ENCODE results near the gene ATAD1. TPM values are rescaled to one million over a fixed set of nuclear protein-coding genes. Genes with fewer than 3 reads are reported as not detected.
A peak's percentile ranks its signal among the peaks of the same experiment; 100 is the strongest.
"Not testable (repeated sequence)": the region's sequence is repeated elsewhere in the genome, so short reads cannot be mapped to it uniquely, and the experiment has no call there.

ATAD1 gene
- total RNA-seq, 8 experiments from 2014 or later, result 43.3 to 79.3 (median 62.7) TPM

DNA sequence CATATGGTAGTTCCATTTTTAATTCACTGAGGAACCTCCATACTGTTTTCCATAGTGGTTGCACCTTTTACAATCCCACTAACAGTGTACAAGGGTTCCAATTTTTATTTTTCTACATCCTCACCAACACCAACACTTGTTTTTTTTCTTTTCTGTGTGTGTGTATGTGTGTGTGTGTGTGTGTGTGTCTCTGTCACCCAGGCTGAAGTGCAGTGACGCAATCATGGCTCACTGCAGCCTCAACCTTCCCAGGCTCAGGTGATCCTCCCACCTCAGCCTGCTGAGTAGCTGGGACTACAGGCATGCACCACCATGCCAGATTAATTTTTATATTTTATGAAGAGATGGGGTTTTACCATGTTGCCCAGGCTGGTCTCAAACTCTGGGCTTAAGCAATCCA lies 79.8 kb downstream of the ATAD1 start:
- H3K27ac ChIP-seq; H3K4me1 ChIP-seq (replicated peaks in 1 of 2); H3K4me3 ChIP-seq; ATAC-seq (replicated peaks in 6 of 8): not testable (repeated sequence)
- in situ Hi-C loops (cut with MboI; ENCODE audit: low pct_unique_long_range_greater_than_20kb in 2 of 9, low sequenced_read_pairs in 9 of 9, unreplicated experiment in 9 of 9), result loop anchor here in 4 of 9 experiments (10.0 to 25.0 kb wide), 3 partner anchors 73 to 201 kb away; partner anchors contain the start of gene PAPSS2 (in 1 of the 4)
- 67 to 100% methylated on average over 1 of the region's 1 CpG; no CpG with 5 or more reads in 8 of the 10 experiments for WGBS, 10 experiments

DNA sequence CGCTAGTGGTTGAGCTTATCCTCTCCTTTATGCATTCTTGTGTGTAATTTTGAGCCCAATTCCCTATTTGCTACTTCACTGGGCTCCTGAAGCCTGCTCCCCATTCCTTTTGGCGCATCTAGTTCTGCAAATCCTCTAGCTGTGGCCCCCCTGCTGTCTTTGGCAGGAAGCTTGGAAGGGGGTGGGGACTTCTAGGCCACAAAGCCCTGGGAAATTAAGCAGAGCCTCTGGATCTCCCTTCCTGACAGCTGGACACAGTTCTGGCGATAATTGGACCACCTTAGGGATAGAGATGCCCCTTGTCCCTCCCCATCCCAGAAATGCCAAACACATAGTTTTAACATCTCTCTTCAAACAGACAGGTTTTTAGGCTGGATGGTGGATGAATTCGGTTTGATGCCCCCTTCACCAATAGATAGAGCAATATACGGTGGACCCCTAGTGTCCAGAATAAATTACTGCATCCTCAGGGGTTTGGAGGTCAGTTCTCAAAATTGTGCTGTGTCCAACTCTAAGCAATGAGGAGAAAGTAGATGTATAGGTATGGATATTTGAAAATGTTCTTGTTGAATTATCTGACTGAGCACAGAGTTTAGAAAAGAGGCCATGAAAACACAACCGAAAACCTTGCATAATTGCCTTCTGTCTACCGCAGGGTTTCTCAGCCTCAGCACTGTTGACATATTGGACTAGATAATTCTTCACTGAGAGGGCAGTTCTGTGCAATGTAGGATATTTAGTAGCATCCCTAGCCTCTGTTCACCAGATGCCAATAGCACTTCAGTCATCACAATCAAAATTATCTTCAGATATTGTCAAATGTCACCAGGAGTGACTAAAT lies 82.8 kb downstream of the ATAD1 start:
- WGBS, 10 experiments, result 23 to 85% (median 44%) methylated on average over 1 to 7 of the region's 7 CpGs
- Histone ChIP-seq H3K4me3 (no peak overlapping the region), H3K27ac (no peak overlapping the region), H3K4me1 (replicated peaks in 1 of 2) (no peaks in the 10 kb centered on the region)
- in situ Hi-C loops (cut with MboI; ENCODE audit: low pct_unique_long_range_greater_than_20kb in 2 of 9, low sequenced_read_pairs in 9 of 9, unreplicated experiment in 9 of 9), result loop anchor here in 4 of 9 experiments (10.0 to 25.0 kb wide), 3 partner anchors 70 to 198 kb away; partner anchors contain the start of gene PAPSS2 (in 1 of the 4)
- ATAC-seq (replicated peaks in 6 of 8), result peak; percentile 32 to 90 (median 69)

DNA sequence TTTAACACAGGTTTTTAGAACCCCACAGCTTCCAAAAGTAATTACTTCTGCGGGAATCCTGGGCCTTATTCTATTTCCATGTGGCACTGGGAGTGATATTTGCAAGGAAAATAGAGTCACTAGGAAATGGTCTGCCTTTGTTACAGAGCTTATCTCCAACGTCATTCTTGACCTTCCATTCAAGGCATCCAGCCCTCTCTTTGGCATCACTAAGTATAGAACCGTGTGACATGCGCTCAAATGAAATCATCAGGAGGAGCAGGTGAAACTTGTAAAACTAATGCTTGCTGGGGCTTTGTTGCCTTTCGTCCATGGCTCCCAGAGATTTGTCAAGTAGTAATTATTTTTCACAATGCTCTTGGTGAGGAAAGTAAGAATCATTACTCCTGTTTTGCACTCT lies 84.9 kb downstream of the ATAD1 start:
- Histone ChIP-seq H3K4me3 (no peak overlapping the region), H3K27ac (no peak overlapping the region), H3K4me1 (replicated peaks in 1 of 2) (no peaks in the 10 kb centered on the region)
- 50 to 100% (median 82%) methylated on average over 1 to 5 of the region's 5 CpGs for WGBS, 10 experiments
- in situ Hi-C loops (cut with MboI; ENCODE audit: low pct_unique_long_range_greater_than_20kb in 2 of 9, low sequenced_read_pairs in 9 of 9, unreplicated experiment in 9 of 9), result loop anchor here in 4 of 9 experiments (10.0 to 25.0 kb wide), 3 partner anchors 68 to 196 kb away; partner anchors contain the start of gene PAPSS2 (in 1 of the 4)
- no peak for ATAC-seq (replicated peaks in 6 of 8)

DNA sequence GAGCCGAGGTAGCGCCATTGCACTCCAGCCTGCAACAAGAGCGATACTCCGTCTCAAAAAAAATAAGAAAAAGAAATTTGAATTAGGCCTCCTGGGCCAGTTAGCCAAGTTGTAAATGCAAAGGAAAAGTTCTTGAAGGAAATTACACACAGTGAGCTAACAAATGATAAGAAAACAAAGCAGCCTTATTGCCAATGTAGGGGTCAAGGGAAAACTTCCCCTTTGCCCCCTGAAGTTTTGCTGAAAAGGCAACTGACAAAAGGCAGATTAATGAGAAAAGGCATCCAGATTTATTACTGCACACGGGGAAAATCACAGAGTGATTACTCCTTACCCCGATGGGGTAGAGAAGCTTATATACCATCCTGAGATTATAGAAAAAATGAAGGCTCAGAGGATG lies 88.1 kb downstream of the ATAD1 start:
- Histone ChIP-seq H3K27ac (no peak overlapping the region), H3K4me3 (no peak overlapping the region), H3K4me1 (replicated peaks in 1 of 2) (no peaks in the 10 kb centered on the region)
- ATAC-seq (replicated peaks in 6 of 8), result no peak
- 76 to 100% (median 83%) methylated on average over 1 to 6 of the region's 6 CpGs; no CpG with 5 or more reads in 2 of the 10 experiments for WGBS, 10 experiments
- in situ Hi-C loops (cut with MboI; ENCODE audit: low pct_unique_long_range_greater_than_20kb in 2 of 9, low sequenced_read_pairs in 9 of 9, unreplicated experiment in 9 of 9), result loop anchor here in 4 of 9 experiments (10.0 to 25.0 kb wide), 3 partner anchors 65 to 193 kb away; partner anchors contain the start of gene PAPSS2 (in 1 of the 4)

DNA sequence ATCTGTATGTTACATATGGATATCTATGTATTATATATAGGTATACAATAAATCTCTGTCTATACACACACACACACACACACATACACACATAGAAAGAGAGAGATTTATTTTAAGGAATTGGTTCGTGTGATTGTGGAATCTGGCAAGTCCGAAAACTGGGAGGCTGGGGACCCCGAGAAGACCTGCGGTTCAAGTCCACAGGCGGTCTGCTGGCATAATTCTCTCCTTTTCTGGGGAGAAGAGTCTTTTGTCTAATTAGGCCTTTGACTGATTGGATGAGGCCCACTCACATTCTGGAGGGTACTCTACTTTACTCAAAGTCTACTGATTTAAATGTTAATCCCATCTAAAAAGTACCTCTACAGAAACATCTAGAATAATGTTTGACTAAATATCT lies 93.2 kb downstream of the ATAD1 start:
- ATAC-seq (replicated peaks in 6 of 8), result no peak
- WGBS, 10 experiments, result 80 to 100% (median 89%) methylated on average over 1 to 5 of the region's 5 CpGs; no CpG with 5 or more reads in 4 of the 10 experiments
- in situ Hi-C loops (cut with MboI; ENCODE audit: low pct_unique_long_range_greater_than_20kb in 2 of 9, low sequenced_read_pairs in 9 of 9, unreplicated experiment in 9 of 9), result loop anchor here in 4 of 9 experiments (25.0 kb wide), 1 partner anchor 187 kb away; no protein-coding TSS in a partner anchor

DNA sequence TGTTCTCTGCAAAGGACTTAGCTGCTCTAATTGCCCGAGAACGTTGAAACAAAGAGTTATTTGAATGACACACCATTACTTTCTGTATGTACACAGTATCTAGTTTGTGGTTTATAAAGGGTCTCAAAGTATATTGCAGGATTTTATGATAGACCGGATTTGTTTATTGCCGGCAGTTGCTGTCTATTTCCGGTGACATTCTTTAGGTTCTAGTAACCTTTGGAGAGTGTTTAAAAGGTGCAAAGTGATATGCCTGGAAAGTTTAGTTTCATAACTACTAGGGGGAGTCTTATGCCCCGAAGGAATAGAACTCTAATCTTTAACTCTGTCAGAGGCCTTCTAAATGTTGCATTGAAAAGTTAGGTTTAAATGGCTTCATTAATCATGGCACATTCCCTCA lies 94.5 kb downstream of the ATAD1 start:
- H3K4me1 ChIP-seq (replicated peaks in 1 of 2), result no peaks in the 10 kb centered on the region
- ATAC-seq (replicated peaks in 6 of 8), result no peak
- WGBS, 10 experiments, result 39 to 90% (median 82%) methylated on average over 2 to 6 of the region's 6 CpGs; no CpG with 5 or more reads in 1 of the 10 experiments
- in situ Hi-C loops (cut with MboI; ENCODE audit: low pct_unique_long_range_greater_than_20kb in 2 of 9, low sequenced_read_pairs in 9 of 9, unreplicated experiment in 9 of 9), result no loop called here
- no peak overlapping the region for H3K4me3 ChIP-seq
- H3K27ac ChIP-seq, result no peak overlapping the region

More for the DNA sequence above, 93.2 kb downstream of the ATAD1 start:
- H3K4me3 ChIP-seq, result no peak overlapping the region
- no peaks in the 10 kb centered on the region for H3K4me1 ChIP-seq (replicated peaks in 1 of 2)
- H3K27ac ChIP-seq, result no peak overlapping the region

DNA sequence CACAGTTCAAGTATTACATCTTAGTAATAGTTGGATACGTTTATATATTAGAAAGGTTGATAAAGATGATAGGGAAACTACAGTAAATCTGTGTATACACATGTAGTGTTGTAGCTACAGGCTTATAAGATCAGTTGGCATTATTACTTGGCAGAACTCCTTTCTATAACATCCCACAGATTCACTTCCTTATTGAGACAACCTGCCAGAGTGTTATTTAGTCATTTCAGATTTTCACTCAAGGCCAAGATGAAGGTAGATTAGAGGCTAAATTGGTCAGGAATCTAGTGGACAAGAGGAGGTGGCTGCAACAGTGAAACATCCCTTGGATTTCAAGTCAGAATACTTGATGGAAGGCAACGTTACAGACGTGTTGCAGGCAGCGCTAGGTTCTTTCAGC lies 95.3 kb downstream of the ATAD1 start:
- WGBS, 10 experiments, result 20 to 100% (median 79%) methylated on average over 1 to 4 of the region's 4 CpGs
- H3K4me1 ChIP-seq (replicated peaks in 1 of 2), result no peaks in the 10 kb centered on the region
- no peak overlapping the region for H3K4me3 ChIP-seq
- H3K27ac ChIP-seq, result no peak overlapping the region
- ATAC-seq (replicated peaks in 6 of 8), result no peak
- in situ Hi-C loops (cut with MboI; ENCODE audit: low pct_unique_long_range_greater_than_20kb in 2 of 9, low sequenced_read_pairs in 9 of 9, unreplicated experiment in 9 of 9), result no loop called here

DNA sequence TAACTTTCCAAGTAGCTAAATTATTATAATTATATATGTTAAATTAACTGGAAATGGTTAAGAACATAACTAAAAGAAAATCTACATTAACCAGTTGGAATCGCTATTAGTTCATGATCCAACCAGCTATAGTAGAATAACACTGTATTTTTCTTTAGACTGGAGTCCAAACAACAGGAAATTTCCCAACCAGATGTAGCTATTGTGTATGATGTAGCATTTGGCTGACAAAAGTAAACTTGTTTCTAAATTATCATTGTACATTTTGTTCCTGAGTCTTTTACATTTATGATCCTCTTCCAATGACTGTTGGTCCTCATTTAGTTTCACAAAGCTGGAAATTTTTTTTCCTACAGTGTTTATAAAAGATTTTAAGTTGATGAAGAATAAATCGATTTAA lies 96.2 kb downstream of the ATAD1 start:
- Histone ChIP-seq H3K4me3 (no peak overlapping the region), H3K27ac (no peak overlapping the region), H3K4me1 (replicated peaks in 1 of 2) (no peaks in the 10 kb centered on the region)
- no peak for ATAC-seq (replicated peaks in 6 of 8)
- 60 to 100% (median 94%) methylated on average over 1 to 2 of the region's 2 CpGs for WGBS, 10 experiments
- in situ Hi-C loops (cut with MboI; ENCODE audit: low pct_unique_long_range_greater_than_20kb in 2 of 9, low sequenced_read_pairs in 9 of 9, unreplicated experiment in 9 of 9), result no loop called here

DNA sequence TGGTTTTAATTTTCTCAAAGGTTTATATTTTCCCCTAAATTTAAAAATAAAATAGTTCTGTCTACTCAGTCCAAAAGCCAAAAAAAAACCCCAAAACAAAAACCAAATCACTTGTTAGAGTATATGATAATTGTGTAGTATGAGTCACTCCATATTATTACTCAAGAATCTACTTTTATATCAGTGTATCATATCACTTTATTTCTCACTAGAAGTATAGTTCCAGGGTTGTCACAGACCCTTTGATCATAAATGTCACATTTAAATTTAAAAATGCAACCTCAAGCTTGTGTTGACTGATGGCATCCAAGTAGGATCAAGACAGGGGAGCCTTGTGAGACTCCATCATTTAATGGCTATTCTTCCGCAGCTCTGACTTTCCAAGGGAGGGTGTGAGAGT lies 97.4 kb downstream of the ATAD1 start:
- in situ Hi-C loops (cut with MboI; ENCODE audit: low pct_unique_long_range_greater_than_20kb in 2 of 9, low sequenced_read_pairs in 9 of 9, unreplicated experiment in 9 of 9), result no loop called here
- ATAC-seq (replicated peaks in 6 of 8), result no peak
- Histone ChIP-seq H3K4me1 (replicated peaks in 1 of 2) (no peaks in the 10 kb centered on the region), H3K4me3 (no peak overlapping the region), H3K27ac (no peak overlapping the region)
- WGBS, 10 experiments, result 89 to 100% (median 95%) methylated on average over 1 of the region's 1 CpG; no CpG with 5 or more reads in 6 of the 10 experiments

DNA sequence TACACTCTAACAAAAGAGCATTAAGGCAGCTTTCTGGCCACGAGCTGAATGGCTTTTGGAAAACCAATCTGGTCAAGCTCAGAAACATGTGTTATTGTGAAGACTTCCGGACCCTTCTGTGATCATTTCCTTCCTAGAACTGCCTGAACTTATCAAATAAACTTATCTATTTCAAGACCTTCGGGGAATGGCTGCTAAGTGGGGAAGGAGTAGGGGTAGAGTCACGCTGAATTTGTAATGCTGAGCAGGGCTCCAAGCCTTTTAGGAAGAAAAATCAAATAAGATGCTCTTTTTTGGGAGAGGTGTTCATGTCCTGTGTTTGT lies 101.7 kb downstream of the ATAD1 start:
- Histone ChIP-seq H3K27ac (no peak overlapping the region), H3K4me3 (no peak overlapping the region), H3K4me1 (replicated peaks in 1 of 2) (peaks cover 0 to 3% of the 10 kb centered on the region in 2 donors)
- WGBS, 10 experiments, result 66 to 100% (median 88%) methylated on average over 1 to 4 of the region's 4 CpGs; no CpG with 5 or more reads in 2 of the 10 experiments
- in situ Hi-C loops (cut with MboI; ENCODE audit: low pct_unique_long_range_greater_than_20kb in 2 of 9, low sequenced_read_pairs in 9 of 9, unreplicated experiment in 9 of 9), result no loop called here
- ATAC-seq (replicated peaks in 6 of 8), result no peak

DNA sequence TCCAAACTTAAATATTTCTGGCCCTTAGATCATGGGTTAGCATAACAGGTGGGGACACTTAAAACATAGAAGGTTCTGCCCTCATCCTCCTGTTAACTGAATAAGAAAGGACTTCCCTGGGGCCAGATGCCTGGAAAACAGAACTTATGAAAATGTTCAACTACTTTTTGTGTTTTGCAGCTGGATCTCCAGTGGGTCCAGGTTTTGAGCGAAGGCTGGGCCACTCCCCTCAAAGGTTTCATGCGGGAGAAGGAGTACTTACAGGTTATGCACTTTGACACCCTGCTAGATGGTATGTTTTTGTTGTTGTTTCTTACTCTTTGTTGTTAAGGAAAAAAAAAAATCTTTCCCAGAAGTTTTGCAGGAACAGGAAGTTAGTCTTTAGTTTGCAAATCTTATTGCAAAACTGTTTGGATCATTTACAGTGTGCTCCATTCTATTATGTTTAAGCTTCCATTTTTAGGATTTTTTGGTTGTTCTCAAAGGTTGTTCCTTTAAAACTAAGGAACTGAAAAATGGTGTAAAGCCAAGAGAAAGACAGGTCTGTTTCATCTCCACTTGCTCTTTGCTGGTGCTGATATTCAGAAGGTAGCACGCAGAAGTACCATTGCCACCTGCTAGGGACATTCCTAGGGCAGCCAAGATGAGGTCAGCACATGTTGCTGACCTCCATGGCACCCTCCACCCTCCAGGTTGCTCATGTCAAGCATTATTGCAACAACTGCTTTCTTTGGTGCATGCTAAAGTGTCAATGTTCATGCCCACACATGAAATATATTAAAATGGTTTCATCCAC lies 102.3 kb downstream of the ATAD1 start:
- ATAC-seq (replicated peaks in 6 of 8), result peak in 2 of 8 experiments; percentile 21 to 72
- in situ Hi-C loops (cut with MboI; ENCODE audit: low pct_unique_long_range_greater_than_20kb in 2 of 9, low sequenced_read_pairs in 9 of 9, unreplicated experiment in 9 of 9), result no loop called here
- 88 to 100% (median 92%) methylated on average over 1 to 3 of the region's 3 CpGs; no CpG with 5 or more reads in 2 of the 10 experiments for WGBS, 10 experiments
- Histone ChIP-seq H3K27ac (no peak overlapping the region), H3K4me3 (no peak overlapping the region), H3K4me1 (replicated peaks in 1 of 2) (peaks cover 0 to 3% of the 10 kb centered on the region in 2 donors)

DNA sequence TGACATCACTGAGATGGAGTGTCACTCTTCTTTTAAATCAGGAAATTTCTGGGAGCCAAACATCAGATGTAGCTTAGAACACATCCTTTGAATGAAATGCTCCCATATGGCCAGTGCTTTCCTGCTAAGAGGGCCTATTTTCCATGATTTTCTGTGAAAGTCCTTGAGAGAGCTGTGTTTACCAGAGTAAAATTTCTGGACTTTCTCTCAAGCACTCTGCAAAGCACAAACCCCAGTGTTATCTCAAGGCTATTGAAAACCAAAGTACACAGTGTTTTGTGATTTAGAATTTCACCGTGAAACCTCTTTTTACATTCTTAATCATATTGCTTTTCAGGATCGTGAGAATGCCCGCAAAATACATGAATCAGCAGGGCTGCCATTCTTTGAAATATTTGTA lies 104.3 kb downstream of the ATAD1 start:
- in situ Hi-C loops (cut with MboI; ENCODE audit: low pct_unique_long_range_greater_than_20kb in 2 of 9, low sequenced_read_pairs in 9 of 9, unreplicated experiment in 9 of 9), result no loop called here
- 24 to 100% (median 52%) methylated on average over 1 to 3 of the region's 3 CpGs for WGBS, 10 experiments
- Histone ChIP-seq H3K27ac (no peak overlapping the region), H3K4me3 (no peak overlapping the region), H3K4me1 (replicated peaks in 1 of 2) (peaks cover 0 to 3% of the 10 kb centered on the region in 2 donors)
- no peak for ATAC-seq (replicated peaks in 6 of 8)

Measured in motor neuron (in vitro differentiated cells).